Fibroblast of the aortic adventitia (primary cell): ENCODE measurements around the gene S100A9. TPM values are rescaled to one million over a fixed set of nuclear protein-coding genes. Genes with fewer than 3 reads are reported as not detected.
A peak's percentile ranks its signal among the peaks of the same experiment; 100 is the strongest.

Experiments used
- DNase-seq: peaks from one replicate; pipeline ENCODE4 v3.0.0-alpha.2; 2010; ENCODE audit warnings: low read depth
- H3K4me3 ChIP-seq: 2 replicates; pipeline ENCODE4 v1.5.1; 2011; ENCODE audit warnings: low read depth, mild to moderate bottlenecking, control low read depth, low read length, moderate library complexity
- CTCF ChIP-seq: IDR thresholded peaks from 2 replicates; pipeline ENCODE4 v1.5.1; 2011; ENCODE audit warnings: mild to moderate bottlenecking, low read length, control low read depth, inconsistent platforms; ENCODE audit not compliant: insufficient read depth
- total RNA-seq: library from RNA; depleted of rRNA; stranded (reverse); fragments of >200 nt; gene quantifications from 2 replicates; pipeline ENCODE4 v1.2.3, GENCODE V29; 2012; ENCODE audit warnings: low replicate concordance

The S100A9 gene
- total RNA-seq, 1 donor = not detected

GRCh38 chr1:153350321-153350957 lies 7.2 kb upstream of the S100A9 start:
- no peak for DNase-seq
- no peak for TF ChIP-seq CTCF
- H3K4me3 ChIP-seq = no peak overlapping the region

GRCh38 chr1:153352523-153352922 lies 5.1 kb upstream of the S100A9 start:
- TF ChIP-seq CTCF = peak; percentile 89
- no peak overlapping the region for H3K4me3 ChIP-seq
- DNase-seq = peak; percentile 75

- peak; percentile 45 for TF ChIP-seq CTCF
- no peak overlapping the region for H3K4me3 ChIP-seq
- DNase-seq = peak; percentile 6
Observed at GRCh38 chr1:153353226-153353947, 4.3 kb upstream of the S100A9 start.

- TF ChIP-seq CTCF = no peak
- no peak overlapping the region for H3K4me3 ChIP-seq
- DNase-seq = no peak
Observed at GRCh38 chr1:153354515-153355193, 3.0 kb upstream of the S100A9 start.

GRCh38 chr1:153355445-153356071 lies 2.1 kb upstream of the S100A9 start:
- H3K4me3 ChIP-seq = no peak overlapping the region
- TF ChIP-seq CTCF = peak; percentile 48
- DNase-seq = peak; percentile 46

- no peak overlapping the region for H3K4me3 ChIP-seq
- DNase-seq = no peak
Observed at GRCh38 chr1:153356392-153357075, 1.1 kb upstream of the S100A9 start.

More at GRCh38 chr1:153356392-153357075, 1.1 kb upstream of the S100A9 start:
- no peak for TF ChIP-seq CTCF
